Measurements from ENCODE around the gene TTLL11.
A peak's percentile ranks its signal among the peaks of the same experiment; 100 is the strongest.

TTLL11 gene

GRCh38 chr9:121947775-121948174 lies 145.3 kb downstream of the TTLL11 start:
- no peak for FAIRE-seq
- no peak for DNase-seq (ENCODE audit: insufficient read length, low spot score)

- FAIRE-seq (no peak), DNase-seq (ENCODE audit: insufficient read length, low spot score) (no peak)
Measured at GRCh38 chr9:121946465-121946864, 146.6 kb downstream of the TTLL11 start.

GRCh38 chr9:121945849-121946248 lies 147.3 kb downstream of the TTLL11 start:
- DNase-seq (ENCODE audit: insufficient read length, low spot score): no peak
- FAIRE-seq: no peak

DNA sequence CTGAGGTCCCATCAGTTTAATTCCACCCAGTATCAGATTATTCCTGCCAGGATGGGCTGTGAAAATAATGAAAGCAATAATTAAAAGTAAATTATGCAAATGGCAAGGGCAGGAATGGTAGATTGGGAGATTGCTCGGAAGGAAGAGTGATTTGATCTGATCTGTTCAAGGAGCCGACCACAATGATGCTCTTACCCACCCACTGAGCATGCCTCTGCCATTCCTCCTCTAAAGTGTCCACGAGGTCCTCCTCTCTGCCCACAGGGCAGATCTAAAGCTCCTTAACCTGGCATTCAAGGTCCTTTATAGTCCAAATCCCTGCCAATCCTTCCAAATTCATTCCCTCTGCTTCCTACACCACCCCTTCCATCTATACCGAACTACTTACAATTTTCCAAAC lies 147.8 kb downstream of the TTLL11 start:
- no peak for DNase-seq (ENCODE audit: insufficient read length, low spot score)
- FAIRE-seq: no peak

DNA sequence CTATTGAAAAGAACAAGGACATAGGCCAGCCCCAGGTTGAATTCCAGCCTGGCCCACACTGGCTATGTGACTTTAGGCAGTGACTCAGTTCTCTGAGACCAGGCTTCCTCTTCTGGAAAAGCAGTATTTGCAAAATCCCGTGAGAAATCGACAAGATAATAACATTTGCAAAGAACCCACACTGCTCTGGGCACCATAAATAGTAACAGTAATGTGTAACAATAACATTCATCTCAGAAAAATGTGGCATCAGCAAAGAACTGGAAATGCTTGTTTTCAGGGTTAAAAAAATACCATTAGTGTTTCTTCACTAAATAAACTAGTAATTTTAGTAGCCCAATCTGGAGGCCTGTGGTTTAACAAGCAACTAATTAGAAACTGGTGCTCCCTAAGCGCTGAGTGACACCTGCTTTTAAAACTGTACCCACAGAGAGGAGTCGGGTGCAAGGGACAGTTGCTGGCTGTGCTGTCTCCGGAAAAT lies 148.4 kb downstream of the TTLL11 start:
- DNase-seq (ENCODE audit: insufficient read length, low spot score) (no peak), FAIRE-seq (no peak)

- DNase-seq (ENCODE audit: insufficient read length, low spot score) (no peak), FAIRE-seq (no peak)
Measured at GRCh38 chr9:121943463-121943862, 149.6 kb downstream of the TTLL11 start.

DNA sequence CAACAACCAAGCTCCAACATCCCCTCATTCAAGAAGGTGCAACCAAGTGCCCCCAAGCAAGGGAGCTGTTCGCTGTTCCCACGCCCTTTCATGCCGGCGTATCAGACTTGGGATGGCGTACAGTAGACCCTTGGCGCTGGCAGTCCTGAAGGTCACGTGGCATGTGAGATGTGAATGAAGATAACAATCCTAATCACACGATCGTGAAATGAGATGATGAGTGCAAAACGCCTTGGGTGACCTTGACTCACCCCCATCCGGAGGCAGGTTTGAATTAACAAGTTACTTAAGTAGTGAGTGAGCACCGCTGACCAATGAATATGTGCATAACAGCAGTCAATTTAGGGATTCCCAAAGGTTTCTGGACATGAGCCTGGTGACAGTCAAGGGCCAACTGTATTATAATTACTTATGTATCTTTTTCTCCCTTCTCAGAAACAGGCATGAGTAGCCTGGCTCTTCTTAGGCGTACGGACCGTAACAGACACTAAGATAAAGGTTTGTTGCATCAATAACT lies 150.2 kb downstream of the TTLL11 start:
- FAIRE-seq: no peak
- no peak for DNase-seq (ENCODE audit: insufficient read length, low spot score)

DNA sequence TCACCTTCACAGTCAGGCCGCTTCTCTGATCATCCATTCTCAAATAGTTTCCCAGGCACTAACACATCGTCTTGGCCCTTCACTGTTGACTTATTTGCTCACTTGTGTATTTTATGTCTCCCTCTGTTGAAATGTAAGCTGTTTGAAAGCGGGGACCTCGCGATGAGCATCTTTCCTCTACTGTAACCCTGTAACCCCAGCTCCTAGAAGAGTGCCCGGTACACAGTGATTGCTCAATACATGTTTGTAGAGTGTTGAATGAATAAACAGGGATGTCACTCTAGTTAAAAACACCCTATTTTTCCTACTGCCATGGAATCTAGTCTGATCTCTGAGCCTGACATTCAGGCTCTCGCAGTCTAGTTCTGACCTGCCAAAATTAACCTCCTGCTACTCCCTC lies 150.8 kb downstream of the TTLL11 start:
- FAIRE-seq (no peak), DNase-seq (ENCODE audit: insufficient read length, low spot score) (no peak)

DNA sequence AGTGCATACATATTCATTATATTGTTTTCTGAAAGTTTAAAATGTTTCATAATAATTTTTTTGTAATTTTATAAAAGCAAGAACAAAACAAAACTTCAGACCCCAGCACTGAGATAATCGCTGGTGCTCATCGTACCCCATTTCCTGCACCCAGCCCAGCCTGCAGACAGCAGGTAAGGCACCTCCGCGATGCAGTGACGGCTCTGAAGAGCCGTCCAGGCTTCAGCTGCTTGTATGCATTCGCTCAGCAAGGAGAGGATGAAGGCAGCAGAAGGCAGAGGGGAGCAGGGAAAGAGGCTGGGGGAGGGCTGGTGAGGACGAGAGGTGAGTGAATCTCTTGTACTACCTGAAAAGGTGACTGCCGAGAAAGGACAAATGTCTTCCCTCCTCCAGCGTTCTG lies 153.5 kb downstream of the TTLL11 start:
- FAIRE-seq (no peak), DNase-seq (ENCODE audit: insufficient read length, low spot score) (no peak)

GRCh38 chr9:121938621-121939020 lies 154.5 kb downstream of the TTLL11 start:
- FAIRE-seq: no peak
- no peak for DNase-seq (ENCODE audit: insufficient read length, low spot score)

GRCh38 chr9:121937240-121937639 lies 155.9 kb downstream of the TTLL11 start:
- FAIRE-seq (peak; percentile 62), DNase-seq (ENCODE audit: insufficient read length, low spot score) (peak; percentile 12)

DNA sequence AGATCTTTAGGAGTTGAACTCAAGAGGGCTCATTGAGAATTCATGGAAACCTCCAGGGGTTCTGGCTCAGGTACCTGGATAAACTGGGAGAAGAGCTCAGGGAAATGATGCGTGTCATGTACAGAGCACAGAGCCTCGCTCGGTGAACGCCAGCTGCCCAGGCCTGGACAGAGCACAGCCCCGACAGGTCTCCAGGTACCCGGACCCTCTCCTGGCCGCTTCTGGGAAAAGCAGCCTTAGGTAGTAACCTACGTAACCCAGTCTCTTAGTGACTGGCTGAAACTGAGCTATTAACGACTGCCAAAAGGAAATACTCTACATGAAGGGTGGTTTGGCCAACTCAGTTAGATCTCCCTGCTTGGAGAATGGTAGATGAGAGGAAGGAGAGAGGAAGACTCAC lies 157.4 kb downstream of the TTLL11 start:
- no peak for DNase-seq (ENCODE audit: insufficient read length, low spot score)
- no peak for FAIRE-seq

- FAIRE-seq (no peak), DNase-seq (ENCODE audit: insufficient read length, low spot score) (no peak)
Measured at GRCh38 chr9:121930956-121931355, 162.2 kb downstream of the TTLL11 start.

- FAIRE-seq (peak; percentile 35), DNase-seq (ENCODE audit: insufficient read length, low spot score) (no peak)
Measured at GRCh38 chr9:121929893-121930875, 162.9 kb downstream of the TTLL11 start.

GRCh38 chr9:121927636-121928035 lies 165.5 kb downstream of the TTLL11 start:
- FAIRE-seq (no peak), DNase-seq (ENCODE audit: insufficient read length, low spot score) (no peak)

GRCh38 chr9:121927081-121927480 lies 166.0 kb downstream of the TTLL11 start:
- FAIRE-seq (no peak), DNase-seq (ENCODE audit: insufficient read length, low spot score) (no peak)

DNA sequence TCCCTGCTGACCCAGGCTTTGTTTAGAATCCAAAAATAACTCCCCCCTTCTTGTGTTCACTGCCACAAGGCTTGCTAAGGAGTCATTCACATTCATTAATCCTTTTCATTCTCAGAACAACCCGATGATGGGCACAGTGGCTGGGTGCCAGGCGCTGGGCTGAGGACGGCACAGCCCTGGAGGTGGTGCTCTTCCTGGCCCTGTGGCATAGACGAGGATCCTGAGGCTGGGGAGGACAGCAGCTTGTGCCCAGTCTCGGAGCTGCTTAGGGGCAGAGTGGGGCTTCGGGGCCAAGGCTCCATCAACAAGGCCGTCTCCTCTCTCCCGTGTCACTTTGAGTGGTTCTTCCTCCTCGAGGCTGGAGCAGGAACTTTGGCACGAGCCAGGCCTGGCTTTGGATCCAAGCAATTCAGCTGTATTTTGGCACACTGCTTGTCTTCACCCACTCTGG lies 166.7 kb downstream of the TTLL11 start:
- DNase-seq (ENCODE audit: insufficient read length, low spot score): no peak
- FAIRE-seq: no peak

- FAIRE-seq (no peak), DNase-seq (ENCODE audit: insufficient read length, low spot score) (no peak)
Measured at GRCh38 chr9:121925935-121926334, 167.2 kb downstream of the TTLL11 start.

DNA sequence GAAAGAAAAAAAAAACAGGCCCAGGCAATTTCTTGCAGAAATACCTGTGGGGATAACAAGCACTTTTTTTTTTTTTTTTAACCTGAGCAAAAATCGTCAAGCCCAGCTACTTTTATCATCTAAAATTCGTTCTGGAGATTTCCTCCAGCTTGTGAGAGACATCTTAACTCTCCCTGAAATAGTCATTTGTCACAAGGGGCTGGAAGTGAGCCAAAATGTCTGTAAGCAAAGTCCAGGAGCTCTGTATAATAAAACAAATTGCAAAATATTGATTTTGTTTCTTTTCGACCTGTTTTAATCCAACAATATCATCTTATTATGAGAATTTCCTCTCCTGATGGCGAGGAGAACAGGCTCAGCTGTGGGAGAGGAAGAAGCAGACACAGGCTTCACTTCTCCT lies 168.4 kb downstream of the TTLL11 start:
- FAIRE-seq: no peak
- no peak for DNase-seq (ENCODE audit: insufficient read length, low spot score)

- FAIRE-seq (no peak), DNase-seq (ENCODE audit: insufficient read length, low spot score) (no peak)
Measured at GRCh38 chr9:121921444-121921843, 171.7 kb downstream of the TTLL11 start.

DNA sequence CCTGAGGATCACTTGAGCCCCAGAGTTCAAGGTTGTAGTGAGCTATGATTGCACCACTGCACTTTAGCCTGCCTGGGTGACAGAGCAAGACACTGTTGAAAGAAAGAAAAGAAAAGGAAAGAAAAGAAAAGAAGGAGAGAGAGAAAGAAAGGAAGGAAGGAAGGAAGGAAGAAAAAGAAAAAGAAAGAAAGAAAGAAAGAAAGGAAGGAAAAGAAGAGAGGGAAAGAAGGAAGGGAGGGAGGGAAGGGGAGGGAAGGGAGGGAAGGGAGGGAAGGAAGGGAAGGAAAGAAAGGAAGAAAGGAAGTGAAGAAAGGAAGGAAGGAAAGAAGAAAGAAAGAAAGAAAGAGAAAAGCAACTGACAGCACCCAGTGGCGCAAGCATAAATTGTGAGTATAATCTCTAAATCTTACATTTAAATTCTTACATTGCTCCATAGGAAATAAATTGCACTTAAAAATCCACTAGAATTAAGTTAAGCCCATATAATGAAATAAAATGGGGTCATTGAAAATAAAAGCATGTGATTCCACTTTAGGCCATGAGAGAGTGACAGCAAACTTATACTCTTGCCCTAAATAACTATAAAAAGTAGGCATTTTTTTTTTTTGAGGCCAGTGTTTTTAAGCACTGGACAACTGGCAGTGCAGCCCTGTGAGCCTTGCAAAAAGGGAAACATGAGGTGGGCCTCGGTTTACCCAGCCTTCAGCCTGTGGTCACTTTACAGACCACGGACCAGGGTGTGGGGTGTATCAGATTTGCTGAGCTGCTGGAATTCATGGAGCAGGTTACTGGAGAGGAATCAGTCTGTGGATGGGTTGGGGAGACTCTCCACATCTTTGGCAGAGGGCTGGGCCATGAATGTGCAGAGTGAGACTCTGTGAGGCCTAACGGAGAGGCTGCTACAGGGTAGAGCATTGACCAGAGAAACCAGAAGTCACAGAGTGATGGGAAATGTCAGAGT lies 175.5 kb downstream of the TTLL11 start:
- DNase-seq (ENCODE audit: insufficient read length, low spot score): no peak
- FAIRE-seq: no peak

Data from GM19239 (cell line).